Measurements from ENCODE around the gene PATE3.

DNA sequence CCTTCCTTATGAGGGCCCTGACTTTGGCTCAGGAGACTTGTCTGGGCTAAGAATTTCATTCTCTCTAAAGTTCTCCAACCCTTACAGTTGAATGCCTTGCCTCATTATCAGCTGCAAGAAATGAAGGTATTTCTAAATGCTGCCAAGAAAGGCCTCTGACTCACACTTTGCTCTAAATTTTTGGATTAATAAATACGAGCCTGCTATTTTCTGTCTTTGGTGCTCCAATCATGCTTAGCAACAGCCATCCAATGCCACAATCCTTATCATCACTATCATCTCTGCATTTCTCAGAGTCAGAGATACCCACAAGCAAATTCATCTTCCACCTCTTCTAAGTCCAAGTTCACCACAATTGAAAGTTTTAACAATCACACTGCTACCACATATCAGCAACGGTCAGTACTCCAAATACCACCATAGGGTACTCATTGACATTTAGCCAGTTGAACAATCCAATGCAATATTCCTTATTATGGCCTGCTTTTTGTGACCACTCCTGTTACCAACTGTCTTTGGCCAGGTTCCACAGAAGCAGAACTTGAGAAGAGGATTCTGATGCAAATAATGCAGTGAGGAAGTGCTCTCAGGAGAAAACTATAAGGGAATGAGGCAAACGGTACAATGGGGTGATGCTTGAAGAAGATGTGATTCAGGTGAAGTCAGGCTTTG is 15.0 kb upstream of the PATE3 start:
- TF ChIP-seq CHD2 (IDR thresholded peaks at IDR 0.05; ENCODE audit: low read length, partially characterized antibody) (no peak), EZH2phosphoT487 (IDR thresholded peaks at IDR 0.05; ENCODE audit: borderline replicate concordance, low read depth) (no peak), RAD21 (IDR thresholded peaks at IDR 0.05; ENCODE audit: low read length) (no peak)
- TF ChIP-seq, protein P1, sequence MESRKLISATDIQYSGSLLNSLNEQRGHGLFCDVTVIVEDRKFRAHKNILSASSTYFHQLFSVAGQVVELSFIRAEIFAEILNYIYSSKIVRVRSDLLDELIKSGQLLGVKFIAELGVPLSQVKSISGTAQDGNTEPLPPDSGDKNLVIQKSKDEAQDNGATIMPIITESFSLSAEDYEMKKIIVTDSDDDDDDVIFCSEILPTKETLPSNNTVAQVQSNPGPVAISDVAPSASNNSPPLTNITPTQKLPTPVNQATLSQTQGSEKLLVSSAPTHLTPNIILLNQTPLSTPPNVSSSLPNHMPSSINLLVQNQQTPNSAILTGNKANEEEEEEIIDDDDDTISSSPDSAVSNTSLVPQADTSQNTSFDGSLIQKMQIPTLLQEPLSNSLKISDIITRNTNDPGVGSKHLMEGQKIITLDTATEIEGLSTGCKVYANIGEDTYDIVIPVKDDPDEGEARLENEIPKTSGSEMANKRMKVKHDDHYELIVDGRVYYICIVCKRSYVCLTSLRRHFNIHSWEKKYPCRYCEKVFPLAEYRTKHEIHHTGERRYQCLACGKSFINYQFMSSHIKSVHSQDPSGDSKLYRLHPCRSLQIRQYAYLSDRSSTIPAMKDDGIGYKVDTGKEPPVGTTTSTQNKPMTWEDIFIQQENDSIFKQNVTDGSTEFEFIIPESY (IDR thresholded peaks at IDR 0.05; ENCODE audit: borderline replicate concordance, low read depth) = no peak

Measured in SK-N-SH (cell line).